Neural cell (in vitro differentiated cells): ENCODE results near the gene ANK2.

Experiments used
- EP300 ChIP-seq: fragments of 450-650 bp; conservative IDR thresholded peaks from 2 replicates; pipeline ENCODE4 v1.6.1; 2014; ENCODE audit warnings: antibody characterized with exemption, mild to moderate bottlenecking, moderate library complexity; ENCODE audit not compliant: poor library complexity, severe bottlenecking
- EZH2 ChIP-seq: fragments of 200-600, 300-800 bp; shearing (Covaris generic), sonication (generic); IDR thresholded peaks from 2 replicates; pipeline ENCODE4 v1.6.1; 2014; ENCODE audit warnings: antibody characterized with exemption, low read length, borderline replicate concordance, mild to moderate bottlenecking; ENCODE audit not compliant: insufficient read depth, poor library complexity, severe bottlenecking
- MXI1 ChIP-seq: fragments of 450-650 bp; conservative IDR thresholded peaks from 2 replicates; pipeline ENCODE4 v1.6.1; 2014; ENCODE audit warnings: antibody characterized with exemption, mild to moderate bottlenecking; ENCODE audit not compliant: poor library complexity, severe bottlenecking
- POLR2AphosphoS5 ChIP-seq: IDR thresholded peaks from 2 replicates; pipeline ENCODE4 v1.6.1; 2012
- RAD21 ChIP-seq: fragments of 450-650 bp; conservative IDR thresholded peaks from 2 replicates; pipeline ENCODE4 v1.6.1; 2014; ENCODE audit warnings: antibody characterized with exemption, mild to moderate bottlenecking, moderate library complexity
- SMC3 ChIP-seq: fragments of 450-650 bp; conservative IDR thresholded peaks from 2 replicates; pipeline ENCODE4 v1.6.1; 2014; ENCODE audit warnings: antibody characterized with exemption, mild to moderate bottlenecking, moderate library complexity; ENCODE audit not compliant: poor library complexity
- TF ChIP-seq, protein P1 (sequence below): fragments of 450-650 bp; IDR thresholded peaks from 2 replicates; pipeline ENCODE4 v1.5.1; 2014; ENCODE audit warnings: antibody characterized with exemption, mild to moderate bottlenecking, moderate library complexity; ENCODE audit not compliant: poor library complexity, severe bottlenecking

DNA sequence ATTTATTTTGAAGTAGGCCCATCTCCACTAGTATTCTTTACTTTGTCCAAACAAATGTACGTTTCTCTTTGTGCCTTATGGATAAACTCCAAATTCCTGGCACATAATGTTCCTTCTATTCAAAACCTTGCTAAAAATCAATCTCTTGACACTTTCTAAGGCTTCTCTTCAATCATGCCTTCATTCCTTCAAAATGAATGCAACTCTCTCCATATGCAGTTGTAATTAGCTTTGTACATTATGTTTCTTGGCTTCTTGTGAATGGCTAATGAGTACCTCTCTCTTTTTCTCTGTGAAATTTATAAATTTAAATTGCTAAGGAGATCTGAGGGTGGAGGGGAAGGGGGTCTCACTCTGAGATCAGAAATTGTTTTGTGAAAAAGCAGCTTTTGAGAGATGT is 24.0 kb upstream of the ANK2 start:
- TF ChIP-seq, protein P1, sequence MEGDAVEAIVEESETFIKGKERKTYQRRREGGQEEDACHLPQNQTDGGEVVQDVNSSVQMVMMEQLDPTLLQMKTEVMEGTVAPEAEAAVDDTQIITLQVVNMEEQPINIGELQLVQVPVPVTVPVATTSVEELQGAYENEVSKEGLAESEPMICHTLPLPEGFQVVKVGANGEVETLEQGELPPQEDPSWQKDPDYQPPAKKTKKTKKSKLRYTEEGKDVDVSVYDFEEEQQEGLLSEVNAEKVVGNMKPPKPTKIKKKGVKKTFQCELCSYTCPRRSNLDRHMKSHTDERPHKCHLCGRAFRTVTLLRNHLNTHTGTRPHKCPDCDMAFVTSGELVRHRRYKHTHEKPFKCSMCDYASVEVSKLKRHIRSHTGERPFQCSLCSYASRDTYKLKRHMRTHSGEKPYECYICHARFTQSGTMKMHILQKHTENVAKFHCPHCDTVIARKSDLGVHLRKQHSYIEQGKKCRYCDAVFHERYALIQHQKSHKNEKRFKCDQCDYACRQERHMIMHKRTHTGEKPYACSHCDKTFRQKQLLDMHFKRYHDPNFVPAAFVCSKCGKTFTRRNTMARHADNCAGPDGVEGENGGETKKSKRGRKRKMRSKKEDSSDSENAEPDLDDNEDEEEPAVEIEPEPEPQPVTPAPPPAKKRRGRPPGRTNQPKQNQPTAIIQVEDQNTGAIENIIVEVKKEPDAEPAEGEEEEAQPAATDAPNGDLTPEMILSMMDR: no peak
- TF ChIP-seq EZH2 (no peak), SMC3 (no peak), POLR2AphosphoS5 (no peak), RAD21 (no peak), EP300 (no peak), MXI1 (no peak)
